A549 treated with Mapracorat at 1 μM for 4 hours (cell line): ENCODE measurements around the gene APLNR. TPM values are rescaled to one million over a fixed set of nuclear protein-coding genes. Genes with fewer than 3 reads are reported as not detected.

Source experiments
- total RNA-seq: library from RNA; stranded (reverse); fragments of 200-300 nt; extraction: Qiagen RNA extraction; gene quantifications from 5 replicates; pipeline ENCODE4 v1.2.3, GENCODE V29; 2022

APLNR gene
- total RNA-seq, result 0.05 to 0.07 TPM in 2 of 5 replicates, not detected in the others

GRCh38 chr11:57237204-57237681 lies at the start of gene APLNR:
APLNR (minus strand) TSS chr11:57237250; CDS start chr11:57237004, 246 bp downstream.

Other genes starting within 250 kb of the APLNR start
- not detected in 5 replicates for gene OR5AK2, start 248.3 kb downstream of the APLNR start, total RNA-seq
- not detected in 5 replicates for gene LRRC55, start 55.3 kb downstream of the APLNR start, total RNA-seq
- 69.6 to 91.9 TPM (median 88.9 TPM) in 5 replicates for gene TNKS1BP1, start 87.7 kb upstream of the APLNR start, total RNA-seq
- 202 to 254 TPM (median 221 TPM) in 5 replicates for gene SSRP1, start 98.6 kb upstream of the APLNR start, total RNA-seq
- 0.10 to 0.29 TPM (median 0.18 TPM) in 5 replicates for gene P2RX3, start 101.1 kb upstream of the APLNR start, total RNA-seq
- not detected in 5 replicates for gene PRG3, start 143.9 kb upstream of the APLNR start, total RNA-seq
- gene PRG2, start 153.4 kb upstream of the APLNR start, total RNA-seq, result not detected in 5 replicates
- gene SLC43A3, start 189.9 kb upstream of the APLNR start, total RNA-seq, result 0.26 to 0.55 TPM (median 0.45 TPM) in 5 replicates
- gene RTN4RL2, start 223.3 kb upstream of the APLNR start, total RNA-seq, result 49.0 to 100 TPM (median 88.4 TPM) in 5 replicates